IMR-90 (cell line): ENCODE measurements around the gene DLX2. TPM values are rescaled to one million over a fixed set of nuclear protein-coding genes. Genes with fewer than 3 reads are reported as not detected.
"Not testable (repeated sequence)": the region's sequence is repeated elsewhere in the genome, so short reads cannot be mapped to it uniquely, and the experiment has no call there.

ENCODE experiments used
- ATAC-seq: fragments of 200-7000 bp; cut with Tn5 transposase; 2 replicates; pipeline ENCODE4 v1.9.1; 2020; ENCODE audit warnings: low read depth, mild to moderate bottlenecking, moderate library complexity
- BruUV-seq: library from RNA; stranded (reverse); fragments of 400-500 nt; replicated peaks from 2 replicates; lab custom pipeline; 2021; lab: Mats Ljungman, UMichigan
- CTCF ChIA-PET: fragments of 300-600 bp; formaldehyde crosslinking; extraction: SDS; loops from one replicate; lab custom pipeline; 2021; ENCODE audit warnings: antibody characterized with exemption; lab: Yijun Ruan, JAX
- POLR2A ChIA-PET: fragments of 300-600 bp; sonication (Branson Sonifier 250); formaldehyde crosslinking; loops from one replicate; lab custom pipeline; 2022; ENCODE audit warnings: antibody characterized with exemption; ENCODE audit not compliant: unreplicated experiment; lab: Charles Lee
- DNase-seq: peaks from one replicate; pipeline ENCODE4 v3.0.0; 2013
- H2AFZ ChIP-seq: replicated peaks from 2 replicates; pipeline ENCODE3; 2013; ENCODE audit warnings: low read length, mild to moderate bottlenecking; ENCODE audit not compliant: poor library complexity
- H2AK5ac ChIP-seq: 2 replicates; pipeline ENCODE4 v1.6.1; 2013; ENCODE audit warnings: low read depth, low read length, inconsistent platforms
- H2AK9ac ChIP-seq: replicated peaks from 2 replicates; pipeline ENCODE3; 2013; ENCODE audit warnings: mild to moderate bottlenecking, low read depth, low read length, moderate library complexity; ENCODE audit not compliant: poor library complexity
- H2BK120ac ChIP-seq: 2 replicates; pipeline ENCODE4 v1.6.1; 2013; ENCODE audit warnings: low read depth, low read length, inconsistent platforms
- H2BK15ac ChIP-seq: 3 replicates; pipeline ENCODE4 v1.6.1; 2013; ENCODE audit warnings: low read depth, low read length, inconsistent platforms
- H2BK20ac ChIP-seq: 2 replicates; pipeline ENCODE4 v1.6.1; 2013; ENCODE audit warnings: low read depth, mild to moderate bottlenecking, inconsistent platforms, low read length, moderate library complexity
- H2BK5ac ChIP-seq: 2 replicates; pipeline ENCODE4 v1.6.1; 2013; ENCODE audit warnings: mild to moderate bottlenecking, low read depth, low read length, inconsistent platforms; ENCODE audit not compliant: poor library complexity, severe bottlenecking
- H3K14ac ChIP-seq: replicated peaks from 2 replicates; pipeline ENCODE4 v1.6.1; 2013; ENCODE audit warnings: low read depth, low read length, inconsistent platforms
- H3K18ac ChIP-seq: 2 replicates; pipeline ENCODE4 v1.6.1; 2013; ENCODE audit warnings: low read depth, low read length, control low read depth
- H3K23ac ChIP-seq: 2 replicates; pipeline ENCODE4 v1.6.1; 2013; ENCODE audit warnings: low read depth, low read length, inconsistent platforms
- H3K27ac ChIP-seq: 2 replicates; pipeline ENCODE4 v1.5.1; 2013; ENCODE audit warnings: mild to moderate bottlenecking, control low read depth, low read length; ENCODE audit not compliant: insufficient read depth
- H3K27me3 ChIP-seq: 2 replicates; pipeline ENCODE4 v1.6.1; 2013; ENCODE audit warnings: low read length; ENCODE audit not compliant: control insufficient read depth, insufficient read depth
- H3K36me3 ChIP-seq: 2 replicates; pipeline ENCODE4 v1.6.1; 2013; ENCODE audit warnings: low read length, mixed read lengths; ENCODE audit not compliant: control insufficient read depth, insufficient read depth
- H3K4ac ChIP-seq: 2 replicates; pipeline ENCODE4 v1.6.1; 2013; ENCODE audit warnings: low read depth, low read length, inconsistent platforms
- H3K4me1 ChIP-seq: 2 replicates; pipeline ENCODE4 v1.6.1; 2013; ENCODE audit warnings: low read length, mixed read lengths; ENCODE audit not compliant: control insufficient read depth, insufficient read depth
- H3K4me2 ChIP-seq: 2 replicates; pipeline ENCODE4 v1.6.1; 2013; ENCODE audit warnings: low read depth, mild to moderate bottlenecking, control low read depth, low read length, moderate library complexity
- H3K4me3 ChIP-seq: 2 replicates; pipeline ENCODE4 v1.5.1; 2013; ENCODE audit warnings: low read depth, mild to moderate bottlenecking, control low read depth, low read length, moderate library complexity; ENCODE audit not compliant: insufficient read depth
- H3K56ac ChIP-seq: 2 replicates; pipeline ENCODE4 v1.6.1; 2013; ENCODE audit warnings: low read length, inconsistent platforms; ENCODE audit not compliant: insufficient read depth; ENCODE audit errors: extremely low read depth
- H3K79me1 ChIP-seq, 2 experiments: 2 replicates each; pipeline ENCODE4 v1.6.1; 2013; ENCODE audit warnings: low read length in 2 of 2, inconsistent platforms in 1 of 2, low read depth in 1 of 2
- H3K9ac ChIP-seq: 2 replicates; pipeline ENCODE4 v1.6.1; 2013; ENCODE audit warnings: low read depth, low read length, control low read depth
- H3K9me1 ChIP-seq: 2 replicates; pipeline ENCODE4 v1.6.1; 2013; ENCODE audit warnings: low read length, inconsistent platforms; ENCODE audit not compliant: insufficient read depth
- H3K9me3 ChIP-seq: 2 replicates; pipeline ENCODE4 v1.6.1; 2013; ENCODE audit warnings: low read length; ENCODE audit not compliant: control insufficient read depth, insufficient read depth
- H4K20me1 ChIP-seq: 2 replicates; pipeline ENCODE4 v1.6.1; 2013; ENCODE audit warnings: low read length, inconsistent platforms; ENCODE audit not compliant: insufficient read depth
- H4K5ac ChIP-seq: 2 replicates; pipeline ENCODE4 v1.6.1; 2013; ENCODE audit warnings: mild to moderate bottlenecking, low read depth, low read length, control low read depth
- H4K8ac ChIP-seq, 2 experiments: 2 replicates each; pipeline ENCODE4 v1.6.1; 2013; ENCODE audit warnings: low read depth in 2 of 2, low read length in 2 of 2, control low read depth in 1 of 2, inconsistent platforms in 1 of 2
- H4K91ac ChIP-seq: 2 replicates; pipeline ENCODE4 v1.6.1; 2013; ENCODE audit warnings: low read depth, low read length, inconsistent platforms; ENCODE audit not compliant: insufficient read depth
- BHLHE40 ChIP-seq: fragments of 150-350 bp; IDR thresholded peaks from 2 replicates; pipeline ENCODE4 v1.6.1; 2016; ENCODE audit warnings: mild to moderate bottlenecking, low read depth, low read length
- CEBPB ChIP-seq: IDR thresholded peaks from 2 replicates; pipeline ENCODE4 v1.6.1; 2012; ENCODE audit warnings: low read depth, low read length, improper control_type of control experiment
- CHD1 ChIP-seq: IDR thresholded peaks from 2 replicates; pipeline ENCODE4 v1.6.1; 2012; ENCODE audit warnings: low read depth, low read length, improper control_type of control experiment
- ELK1 ChIP-seq: fragments of 150-350 bp; IDR thresholded peaks from 2 replicates; pipeline ENCODE4 v1.6.1; 2016; ENCODE audit warnings: low read depth, mild to moderate bottlenecking, low read length, moderate library complexity, borderline replicate concordance
- MAZ ChIP-seq: IDR thresholded peaks from 2 replicates; pipeline ENCODE4 v1.6.1; 2012; ENCODE audit warnings: low read depth, mild to moderate bottlenecking, low read length, improper control_type of control experiment, moderate library complexity, borderline replicate concordance
- NFE2L2 ChIP-seq: fragments of 150-350 bp; IDR thresholded peaks from 2 replicates; pipeline ENCODE4 v1.6.1; 2016; ENCODE audit warnings: low read depth, mild to moderate bottlenecking, low read length
- SMC3 ChIP-seq: fragments of 150-350 bp; IDR thresholded peaks from 2 replicates; pipeline ENCODE4 v1.6.1; 2016; ENCODE audit warnings: low read depth, mild to moderate bottlenecking, antibody characterized with exemption, low read length, moderate library complexity
- WGBS, 2 experiments: methylation state at CpG; one replicate each; pipeline versions ENCODE4 v1.1.5 to v1.1.7; 2013; ENCODE audit warnings: missing lambda C conversion rate in 2 of 2; ENCODE audit not compliant: insufficient read length in 1 of 2; ENCODE audit errors: extremely low coverage in 2 of 2; 5-methylcytosine and 5-hydroxymethylcytosine counted together
- dilution Hi-C: fragments of 300-500 bp; cut with HindIII; formaldehyde crosslinking; loops from one replicate; pipeline ENCODE4 v1.14.3; 2018; ENCODE audit warnings: low sequenced_read_pairs; ENCODE audit not compliant: unreplicated experiment
- in situ Hi-C: fragments of 300-500 bp; cut with MboI; formaldehyde crosslinking; loops from 3 replicates; pipeline ENCODE4 v1.14.3; 2019; ENCODE audit warnings: low sequenced_read_pairs, inconsistent platforms, mixed read lengths
- intact Hi-C: fragments of 100-400 bp; cut with micrococcal nuclease; formaldehyde crosslinking; loops from 2 replicates; pipeline ENCODE4 v1.10.0; 2022
- polyA plus RNA-seq, 3 experiments: library from polyadenylated mRNA; depleted of rRNA; stranded (reverse); fragments of >200 nt; gene quantifications; 2 replicates each; pipeline ENCODE4 v1.2.3, GENCODE V29; 2012; ENCODE audit warnings: low replicate concordance in 1 of 3
- total RNA-seq: library from RNA; depleted of rRNA; stranded (reverse); fragments of >200 nt; gene quantifications from 2 replicates; pipeline ENCODE4 v1.2.3, GENCODE V29; 2012

Gene DLX2
- total and polyA plus RNA-seq, 2 of the 4 experiments (the other 2 are of a cell fraction): 0.38 TPM; not detected in 1

GRCh38 chr2:172070936-172071335, 31.8 kb downstream of the DLX2 start:
- no peaks in the 10 kb centered on the region for H3K79me1 ChIP-seq
- H3K27me3 ChIP-seq: no peaks in the 10 kb centered on the region
- in situ Hi-C loops (no loop called here), dilution Hi-C loops (no loop called here), intact Hi-C loops (loop anchor here (5.0 kb wide), 1 partner anchor 44 kb away; no protein-coding TSS in a partner anchor)
- ATAC-seq: no peak
- H4K91ac ChIP-seq: no peak overlapping the region
- ChIA-PET CTCF (interaction anchor here (0.6 kb wide), 1 partner anchor 491 kb away, joined by 3 read pairs; no protein-coding TSS in a partner anchor), POLR2A (no interaction called here)
- H3K4ac ChIP-seq: no peak overlapping the region
- H3K56ac ChIP-seq: no peak overlapping the region
- WGBS, 2 experiments: no CpG with 5 or more reads among the region's 1 CpG
- H3K4me3 ChIP-seq: no peak overlapping the region
- no peak overlapping the region for H2AFZ ChIP-seq
- TF ChIP-seq CEBPB: no peak
- TF ChIP-seq SMC3: no peak
- no peak for TF ChIP-seq MAZ
- TF ChIP-seq ELK1: no peak
- no peak for TF ChIP-seq CHD1
- TF ChIP-seq BHLHE40: no peak
- no peak for TF ChIP-seq NFE2L2
- no peak overlapping the region for H2AK5ac ChIP-seq
- no peak overlapping the region for H4K8ac ChIP-seq
- H4K5ac ChIP-seq: no peak overlapping the region
- H3K27ac ChIP-seq: no peak overlapping the region
- no peak overlapping the region for H2AK9ac ChIP-seq
- no peak overlapping the region for H2BK20ac ChIP-seq
- no peaks in the 10 kb centered on the region for H3K4me1 ChIP-seq
- BruUV-seq: no TSS peak
- no peaks in the 10 kb centered on the region for H4K20me1 ChIP-seq
- DNase-seq: no peak
- no peak overlapping the region for H3K9ac ChIP-seq
- no peak overlapping the region for H2BK15ac ChIP-seq
- no peak overlapping the region for H3K14ac ChIP-seq
- no peaks in the 10 kb centered on the region for H3K36me3 ChIP-seq
- H3K23ac ChIP-seq: no peak overlapping the region
- no peak overlapping the region for H3K4me2 ChIP-seq
- no peak overlapping the region for H2BK5ac ChIP-seq
- no peak overlapping the region for H2BK120ac ChIP-seq
- H3K9me1 ChIP-seq: no peaks in the 10 kb centered on the region
- no peak overlapping the region for H3K18ac ChIP-seq
- no peaks in the 10 kb centered on the region for H3K9me3 ChIP-seq

- H2AFZ ChIP-seq, H4K91ac ChIP-seq, H3K27me3 ChIP-seq, H3K9me1 ChIP-seq, H2AK9ac ChIP-seq, BruUV-seq, DNase-seq, H4K8ac ChIP-seq, H2BK15ac ChIP-seq, H3K23ac ChIP-seq, H3K4me3 ChIP-seq, H3K4ac ChIP-seq, H2BK5ac ChIP-seq, POLR2A ChIA-PET, ATAC-seq, dilution Hi-C loops, H2BK120ac ChIP-seq, H3K9me3 ChIP-seq, H3K4me1 ChIP-seq, in situ Hi-C loops, H3K9ac ChIP-seq, H3K27ac ChIP-seq, H4K20me1 ChIP-seq, H2BK20ac ChIP-seq, intact Hi-C loops, H3K79me1 ChIP-seq, H3K36me3 ChIP-seq, H3K14ac ChIP-seq, H3K4me2 ChIP-seq, H3K56ac ChIP-seq, H4K5ac ChIP-seq, H2AK5ac ChIP-seq, H3K18ac ChIP-seq: not testable (repeated sequence)
- CTCF ChIA-PET: interaction anchor here (0.6 kb wide), 1 partner anchor 283 kb away, joined by 3 read pairs; no protein-coding TSS in a partner anchor
- WGBS, 2 experiments: no CpG with 5 or more reads among the region's 4 CpGs
Measured at GRCh38 chr2:172067905-172068304, 34.8 kb downstream of the DLX2 start.
